H1 (cell line): ENCODE data around the gene ZFYVE16.

Source experiments
- BCL11A ChIP-seq, 2 experiments: IDR thresholded peaks; one replicate each; pipeline ENCODE4 v1.6.1; 2011; ENCODE audit warnings: low read depth in 2 of 2, low read length in 2 of 2, mild to moderate bottlenecking in 2 of 2
- CBX8 ChIP-seq: fragments of 300-800, 300-1000 bp; sonication (generic); IDR thresholded peaks from 2 replicates; pipeline ENCODE4 v1.7.1; 2016; ENCODE audit warnings: low read depth, low read length, borderline replicate concordance
- CTCF ChIP-seq, 3 experiments: IDR thresholded peaks; 1 replicate in 2 of 3; 2 replicates in 1 of 3; pipeline versions ENCODE4 v1.5.1 to v1.6.1; 2011; ENCODE audit warnings: low read length in 3 of 3, mild to moderate bottlenecking in 3 of 3, inconsistent platforms in 2 of 3, low read depth in 1 of 3, moderate library complexity in 1 of 3; ENCODE audit not compliant: insufficient read depth in 1 of 3; ENCODE audit errors: control extremely low read depth in 1 of 3
- EP300 ChIP-seq, 2 experiments: IDR thresholded peaks; 1 replicate in 1 of 2; 2 replicates in 1 of 2; pipeline ENCODE4 v1.6.1; 2011 to 2012; ENCODE audit warnings: low read depth in 2 of 2, low read length in 2 of 2, mild to moderate bottlenecking in 2 of 2, borderline replicate concordance in 1 of 2, inconsistent platforms in 1 of 2, moderate library complexity in 1 of 2
- HDAC2 ChIP-seq, 2 experiments: fragments of 300-600 bp in 1 of 2; sonication (generic) in 1 of 2; IDR thresholded peaks; 2 replicates each; pipeline ENCODE4 v1.6.1; 2011 to 2012; ENCODE audit warnings: low read depth in 2 of 2, low read length in 2 of 2, mild to moderate bottlenecking in 2 of 2, moderate library complexity in 2 of 2, borderline replicate concordance in 1 of 2, inconsistent platforms in 1 of 2
- HDAC6 ChIP-seq: IDR thresholded peaks from one replicate; pipeline ENCODE4 v1.7.1; 2012; ENCODE audit warnings: low read depth, mild to moderate bottlenecking, inconsistent platforms, low read length, moderate library complexity
- JUN ChIP-seq: IDR thresholded peaks from 2 replicates; pipeline ENCODE4 v1.6.1; 2011; ENCODE audit warnings: low read depth, mild to moderate bottlenecking, improper control_type of control experiment, low read length
- MAX ChIP-seq: IDR thresholded peaks from 2 replicates; pipeline ENCODE4 v1.6.1; 2012; ENCODE audit warnings: inconsistent platforms
- POLR2AphosphoS5 ChIP-seq: IDR thresholded peaks from 2 replicates; pipeline ENCODE4 v1.6.1; 2011; ENCODE audit warnings: low read depth, low read length
- RXRA ChIP-seq: IDR thresholded peaks from 2 replicates; pipeline ENCODE4 v1.6.1; 2011; ENCODE audit warnings: low read depth, mild to moderate bottlenecking, low read length, moderate library complexity; ENCODE audit not compliant: insufficient read depth
- SAP30 ChIP-seq: fragments of 300-600 bp; sonication (generic); IDR thresholded peaks from 2 replicates; pipeline ENCODE4 v1.7.1; 2012; ENCODE audit warnings: low read length, moderate library complexity, mild to moderate bottlenecking, inconsistent platforms; ENCODE audit not compliant: insufficient read depth, insufficient replicate concordance
- TAF1 ChIP-seq: IDR thresholded peaks from 2 replicates; pipeline ENCODE4 v1.6.1; 2011; ENCODE audit warnings: mild to moderate bottlenecking, low read depth, low read length
- TCF12 ChIP-seq: IDR thresholded peaks from 2 replicates; pipeline ENCODE4 v1.6.1; 2011; ENCODE audit warnings: low read depth, mild to moderate bottlenecking, low read length

- TF ChIP-seq HDAC2 (IDR thresholded peaks at IDR 0.05; ENCODE audit: borderline replicate concordance in 1 of 2, low read depth in 2 of 2, low read length in 2 of 2) (no peak), CTCF (IDR thresholded peaks at IDR 0.05; ENCODE audit: control extremely low read depth in 1 of 3, insufficient read depth in 1 of 3, low read depth in 1 of 3, low read length in 3 of 3) (no peak), JUN (no peak), POLR2AphosphoS5 (no peak), MAX (no peak), RXRA (no peak), BCL11A (IDR thresholded peaks at IDR 0.05; ENCODE audit: low read depth in 2 of 2, low read length in 2 of 2) (no peak), HDAC6 (no peak), TAF1 (no peak), SAP30 (no peak), TCF12 (no peak), EP300 (IDR thresholded peaks at IDR 0.05; ENCODE audit: borderline replicate concordance in 1 of 2, low read depth in 2 of 2, low read length in 2 of 2) (no peak), CBX8 (no peak)
Observed at GRCh38 chr5:80492741-80493140, 84.9 kb downstream of the ZFYVE16 start.
